Neuronal stem cell (in vitro differentiated cells): Measurements from ENCODE around the gene CCDC187.
A peak's percentile ranks its signal among the peaks of the same experiment; 100 is the strongest.

Source experiments
- DNase-seq: peaks from one replicate; pipeline ENCODE4 v3.0.0-alpha.2; 2013; ENCODE audit warnings: low spot score
- H2AFZ ChIP-seq: one replicate; pipeline ENCODE4 v1.6.1; 2013; ENCODE audit warnings: mild to moderate bottlenecking, low read length, inconsistent platforms
- H2AK5ac ChIP-seq: 2 replicates; pipeline ENCODE4 v1.6.1; 2013; ENCODE audit warnings: low read depth, mild to moderate bottlenecking, inconsistent platforms, low read length, moderate library complexity, mixed read lengths
- H2BK120ac ChIP-seq: 2 replicates; pipeline ENCODE4 v1.6.1; 2013; ENCODE audit warnings: low read depth, mild to moderate bottlenecking, inconsistent platforms, low read length, moderate library complexity, mixed read lengths
- H2BK12ac ChIP-seq: one replicate; pipeline ENCODE4 v1.6.1; 2013; ENCODE audit warnings: low read length, inconsistent platforms
- H2BK15ac ChIP-seq: 2 replicates; pipeline ENCODE4 v1.6.1; 2013; ENCODE audit warnings: mild to moderate bottlenecking, low read length, inconsistent platforms, mixed read lengths
- H2BK5ac ChIP-seq: one replicate; pipeline ENCODE4 v1.6.1; 2013; ENCODE audit warnings: inconsistent platforms, mild to moderate bottlenecking, low read length, moderate library complexity
- H3K14ac ChIP-seq: one replicate; pipeline ENCODE4 v1.6.1; 2013; ENCODE audit warnings: low read length, inconsistent platforms
- H3K18ac ChIP-seq: 2 replicates; pipeline ENCODE4 v1.6.1; 2013; ENCODE audit warnings: low read length, inconsistent platforms
- H3K23ac ChIP-seq: 2 replicates; pipeline ENCODE4 v1.6.1; 2013; ENCODE audit warnings: low read depth, mild to moderate bottlenecking, mixed read lengths, low read length, inconsistent platforms; ENCODE audit not compliant: poor library complexity
- H3K27ac ChIP-seq: replicated peaks from 3 replicates; pipeline ENCODE4 v1.5.1; 2013; ENCODE audit warnings: low read length, inconsistent platforms
- H3K27me3 ChIP-seq, 3 experiments: 2 replicates each; pipeline ENCODE4 v1.6.1; 2013; ENCODE audit warnings: low read length in 3 of 3, mild to moderate bottlenecking in 2 of 3, inconsistent platforms in 1 of 3, low read depth in 1 of 3, mixed read lengths in 1 of 3, moderate library complexity in 1 of 3; ENCODE audit not compliant: control insufficient read depth in 3 of 3, insufficient read depth in 3 of 3
- H3K36me3 ChIP-seq, 2 donors: replicated peaks in 1 of 2; 2 replicates each; pipeline ENCODE4 v1.6.1; 2013; ENCODE audit warnings: low read length in 2 of 2; ENCODE audit not compliant: control insufficient read depth in 2 of 2, insufficient read depth in 2 of 2
- H3K4ac ChIP-seq: 2 replicates; pipeline ENCODE4 v1.6.1; 2013; ENCODE audit warnings: inconsistent platforms, mild to moderate bottlenecking, low read length, moderate library complexity
- H3K4me1 ChIP-seq, 2 donors: 1 replicate in 1 of 2; 2 replicates in 1 of 2; pipeline ENCODE4 v1.6.1; 2013; ENCODE audit warnings: low read length in 2 of 2, low read depth in 1 of 2; ENCODE audit not compliant: control insufficient read depth in 2 of 2, insufficient read depth in 1 of 2
- H3K4me2 ChIP-seq: one replicate; pipeline ENCODE4 v1.6.1; 2013; ENCODE audit warnings: mild to moderate bottlenecking, low read length, inconsistent platforms; ENCODE audit not compliant: insufficient read depth, poor library complexity, severe bottlenecking
- H3K4me3 ChIP-seq, 2 donors: 2 replicates each; pipeline ENCODE4 v1.5.1; 2013; ENCODE audit warnings: low read length in 2 of 2, mild to moderate bottlenecking in 2 of 2, inconsistent platforms in 1 of 2, moderate library complexity in 1 of 2
- H3K79me1 ChIP-seq: one replicate; pipeline ENCODE4 v1.6.1; 2013; ENCODE audit warnings: low read depth, mild to moderate bottlenecking, inconsistent platforms, low read length, moderate library complexity
- H3K9ac ChIP-seq: one replicate; pipeline ENCODE4 v1.6.1; 2013; ENCODE audit warnings: mild to moderate bottlenecking, low read depth, low read length, inconsistent platforms; ENCODE audit not compliant: poor library complexity
- H3K9me3 ChIP-seq, 2 donors: replicated peaks in 1 of 2; 2 replicates each; pipeline versions ENCODE3 to v1.6.1; 2013; ENCODE audit warnings: low read length in 2 of 2, mild to moderate bottlenecking in 2 of 2, inconsistent platforms in 1 of 2, low read depth in 1 of 2, mixed read lengths in 1 of 2, moderate library complexity in 1 of 2; ENCODE audit not compliant: control insufficient read depth in 2 of 2, insufficient read depth in 1 of 2
- H4K8ac ChIP-seq: one replicate; pipeline ENCODE4 v1.6.1; 2013; ENCODE audit warnings: low read depth, mild to moderate bottlenecking, inconsistent platforms, low read length, moderate library complexity
- H4K91ac ChIP-seq: one replicate; pipeline ENCODE4 v1.6.1; 2013; ENCODE audit warnings: low read length, low read depth, mild to moderate bottlenecking, inconsistent platforms; ENCODE audit not compliant: poor library complexity
- WGBS, 2 donors: extraction: QIAGEN DNeasy Blood & Tissue Kit; methylation state at CpG; one replicate each; pipeline ENCODE4 v1.1.7; 2013; ENCODE audit warnings: missing lambda C conversion rate in 2 of 2, mixed read lengths in 1 of 2; ENCODE audit not compliant: insufficient read length in 2 of 2, insufficient replicate concordance in 1 of 2; ENCODE audit errors: extremely low coverage in 2 of 2; 5-methylcytosine and 5-hydroxymethylcytosine counted together

Gene CCDC187

DNA sequence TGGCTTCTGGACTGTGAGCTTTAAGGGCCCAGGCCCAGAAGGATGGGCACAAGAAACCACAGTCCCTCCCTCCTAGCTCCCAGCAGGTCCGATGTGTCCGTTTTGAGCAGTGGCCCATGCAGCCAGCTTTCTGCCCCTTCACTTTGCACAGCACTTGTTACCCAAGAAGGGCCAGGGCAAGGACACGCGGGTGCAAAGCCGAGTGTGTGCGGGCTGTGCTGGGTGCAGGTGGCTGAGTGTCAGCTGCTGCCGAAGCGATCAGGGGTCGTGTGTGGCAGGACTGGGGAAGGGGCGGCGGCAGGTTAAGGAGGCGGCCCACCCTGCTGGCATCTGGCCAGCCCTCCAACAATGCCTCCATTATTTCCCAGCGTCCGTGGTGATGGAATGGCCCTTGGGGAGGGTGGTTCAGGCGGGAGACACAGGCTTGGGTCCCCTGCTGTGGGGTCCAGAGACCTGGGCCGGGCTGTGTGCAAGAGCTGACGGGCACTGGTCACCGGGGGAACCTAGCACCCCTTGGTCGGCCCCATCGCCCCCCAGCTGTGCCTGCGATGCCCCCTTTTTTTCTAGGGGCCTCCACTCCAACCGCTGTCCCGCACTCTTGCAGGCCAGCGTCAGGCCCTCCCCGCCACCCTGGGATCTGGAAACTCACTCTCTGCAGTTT, 99.6 kb downstream of the CCDC187 start:
- Histone ChIP-seq H2BK12ac (no peak overlapping the region), H2AFZ (no peak overlapping the region), H3K79me1 (peaks cover 3% of the 10 kb centered on the region), H3K18ac (no peak overlapping the region), H3K27me3 (peaks cover 50 to 65% (median 64%) of the 10 kb centered on the region in 3 experiments), H2BK5ac (no peak overlapping the region), H3K23ac (no peak overlapping the region), H3K9ac (no peak overlapping the region), H4K91ac (no peak overlapping the region), H3K4me1 (peaks cover 0 to 2% of the 10 kb centered on the region in 2 donors), H3K9me3 (peaks cover 0 to 5% of the 10 kb centered on the region in 2 donors), H3K4me3 (peak overlapping the region in 1 of 2 donors; percentile 65), H4K8ac (no peak overlapping the region), H3K4ac (no peak overlapping the region), H2AK5ac (no peak overlapping the region), H3K36me3 (peaks cover 9 to 18% of the 10 kb centered on the region in 2 donors), H2BK120ac (no peak overlapping the region), H2BK15ac (no peak overlapping the region), H3K27ac (no peak overlapping the region), H3K4me2 (no peak overlapping the region), H3K14ac (no peak overlapping the region)
- DNase-seq = no peak
- no CpG with 5 or more reads among the region's 25 CpGs for WGBS, 2 donors

- Histone ChIP-seq H3K14ac (no peak overlapping the region), H3K23ac (no peak overlapping the region), H4K8ac (no peak overlapping the region), H2BK15ac (no peak overlapping the region), H3K9ac (no peak overlapping the region), H2AFZ (peak overlapping the region; percentile 64), H3K36me3 (peaks cover 5 to 11% of the 10 kb centered on the region in 2 donors), H3K27me3 (peaks cover 54 to 72% (median 70%) of the 10 kb centered on the region in 3 experiments), H3K27ac (no peak overlapping the region), H3K4me1 (peaks cover 0 to 2% of the 10 kb centered on the region in 2 donors), H4K91ac (no peak overlapping the region), H3K4ac (no peak overlapping the region), H2BK5ac (no peak overlapping the region), H2BK120ac (no peak overlapping the region), H3K4me2 (no peak overlapping the region), H2AK5ac (no peak overlapping the region), H3K18ac (no peak overlapping the region), H3K4me3 (no peak overlapping the region), H3K79me1 (peaks cover 3% of the 10 kb centered on the region), H3K9me3 (peaks cover 0 to 5% of the 10 kb centered on the region in 2 donors), H2BK12ac (no peak overlapping the region)
- DNase-seq = no peak
- no CpG with 5 or more reads among the region's 33 CpGs for WGBS, 2 donors
Measured at GRCh38 chr9:136203408-136204144, 100.3 kb downstream of the CCDC187 start.

- H4K91ac ChIP-seq = no peak overlapping the region
- peaks cover 3% of the 10 kb centered on the region for H3K79me1 ChIP-seq
- H3K23ac ChIP-seq = no peak overlapping the region
- WGBS, 2 donors = no CpG with 5 or more reads among the region's 99 CpGs
- H3K4me3 ChIP-seq = no peak overlapping the region
- no peak overlapping the region for H3K9ac ChIP-seq
- H3K27me3 ChIP-seq = peaks cover 61 to 81% (median 78%) of the 10 kb centered on the region in 3 experiments
- H2BK5ac ChIP-seq = no peak overlapping the region
- H3K27ac ChIP-seq = no peak overlapping the region
- peaks cover 3 to 7% of the 10 kb centered on the region in 2 donors for H3K36me3 ChIP-seq
- no peak overlapping the region for H4K8ac ChIP-seq
- no peak overlapping the region for H3K14ac ChIP-seq
- no peak overlapping the region for H3K4ac ChIP-seq
- H3K4me1 ChIP-seq = peaks cover 0 to 2% of the 10 kb centered on the region in 2 donors
- no peak overlapping the region for H3K4me2 ChIP-seq
- H2AK5ac ChIP-seq = no peak overlapping the region
- peak overlapping the region; percentile 64 for H2AFZ ChIP-seq
- no peak overlapping the region for H2BK15ac ChIP-seq
- H2BK120ac ChIP-seq = no peak overlapping the region
- no peak for DNase-seq
- peaks cover 0 to 5% of the 10 kb centered on the region in 2 donors for H3K9me3 ChIP-seq
- no peak overlapping the region for H2BK12ac ChIP-seq
- no peak overlapping the region for H3K18ac ChIP-seq
Measured at GRCh38 chr9:136202454-136203407, 101.2 kb downstream of the CCDC187 start.
